ENCODE measurements around the gene ATAD3B. TPM values are rescaled to one million over a fixed set of nuclear protein-coding genes. Genes with fewer than 3 reads are reported as not detected.

Gene ATAD3B
- polyA plus RNA-seq, 1 donor (not counting 4 experiments of a cell fraction or from before 2014, with no cell fraction given) = 20.6 TPM

DNA sequence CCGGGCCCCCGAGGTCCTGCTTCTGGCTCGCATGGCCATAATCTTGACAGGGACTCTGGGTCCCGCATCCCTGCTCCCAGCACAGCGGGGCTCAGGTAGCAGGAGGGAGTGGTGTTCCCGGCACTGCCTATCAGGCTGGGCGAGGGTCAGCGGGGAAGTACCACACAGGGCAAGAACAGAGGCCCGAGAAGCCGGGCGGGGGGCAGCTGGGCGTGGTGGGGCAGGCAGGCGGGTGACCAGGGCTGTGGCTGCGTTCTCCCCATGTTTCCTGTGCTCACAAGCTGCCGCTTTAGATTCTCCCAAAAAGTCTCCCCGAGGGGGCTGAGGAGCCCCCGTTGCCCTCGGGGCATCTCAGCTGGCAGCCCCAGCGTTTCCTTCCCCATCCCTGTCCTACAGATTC, 18.3 kb downstream of the ATAD3B start:
- Histone ChIP-seq H3K79me2 (ENCODE audit: control insufficient read depth, insufficient read depth, low read length) (no peaks in the 10 kb centered on the region), H2AFZ (ENCODE audit: control insufficient read depth, low read length) (no peak overlapping the region), H3K4me3 (ENCODE audit: control insufficient read depth in 2 of 3, extremely low read depth in 1 of 3, insufficient read depth in 2 of 3, low read depth in 1 of 3, low read length in 3 of 3) (no peak overlapping the region), H3K9me3 (ENCODE audit: control insufficient read depth, low read depth, low read length) (no peaks in the 10 kb centered on the region), H3K27ac (ENCODE audit: control insufficient read depth, insufficient read depth, low read length) (no peak overlapping the region), H4K20me1 (ENCODE audit: control insufficient read depth, extremely low read depth, insufficient read depth, low read length) (no peaks in the 10 kb centered on the region), H3K4me1 (ENCODE audit: control insufficient read depth, extremely low read depth, insufficient read depth, low read length) (no peaks in the 10 kb centered on the region), H3K9me1 (ENCODE audit: control insufficient read depth, extremely low read depth, insufficient read depth, low read length) (no peaks in the 10 kb centered on the region), H3K9ac (ENCODE audit: control insufficient read depth, extremely low read depth, insufficient read depth, low read length) (no peak overlapping the region), H3K4me2 (ENCODE audit: control insufficient read depth, extremely low read depth, insufficient read depth, low read depth, low read length) (no peak overlapping the region), H3K36me3 (ENCODE audit: control insufficient read depth in 2 of 2, extremely low read depth in 1 of 2, insufficient read depth in 2 of 2, low read length in 2 of 2) (peaks cover 26 to 44% of the 10 kb centered on the region in 2 experiments), H3K27me3 (ENCODE audit: control insufficient read depth, extremely low read depth, insufficient read depth, low read length) (no peaks in the 10 kb centered on the region)
- no peak for FAIRE-seq
- DNase-seq (ENCODE audit: low read depth, low spot score) = no peak
- dilution Hi-C loops (cut with MboI; ENCODE audit: extremely low pct_ligation_motif_present, low sequenced_read_pairs) = no loop called here
- TF ChIP-seq EZH2 (IDR thresholded peaks at IDR 0.05; ENCODE audit: low read length) = no peak
- TF ChIP-seq, protein P1, sequence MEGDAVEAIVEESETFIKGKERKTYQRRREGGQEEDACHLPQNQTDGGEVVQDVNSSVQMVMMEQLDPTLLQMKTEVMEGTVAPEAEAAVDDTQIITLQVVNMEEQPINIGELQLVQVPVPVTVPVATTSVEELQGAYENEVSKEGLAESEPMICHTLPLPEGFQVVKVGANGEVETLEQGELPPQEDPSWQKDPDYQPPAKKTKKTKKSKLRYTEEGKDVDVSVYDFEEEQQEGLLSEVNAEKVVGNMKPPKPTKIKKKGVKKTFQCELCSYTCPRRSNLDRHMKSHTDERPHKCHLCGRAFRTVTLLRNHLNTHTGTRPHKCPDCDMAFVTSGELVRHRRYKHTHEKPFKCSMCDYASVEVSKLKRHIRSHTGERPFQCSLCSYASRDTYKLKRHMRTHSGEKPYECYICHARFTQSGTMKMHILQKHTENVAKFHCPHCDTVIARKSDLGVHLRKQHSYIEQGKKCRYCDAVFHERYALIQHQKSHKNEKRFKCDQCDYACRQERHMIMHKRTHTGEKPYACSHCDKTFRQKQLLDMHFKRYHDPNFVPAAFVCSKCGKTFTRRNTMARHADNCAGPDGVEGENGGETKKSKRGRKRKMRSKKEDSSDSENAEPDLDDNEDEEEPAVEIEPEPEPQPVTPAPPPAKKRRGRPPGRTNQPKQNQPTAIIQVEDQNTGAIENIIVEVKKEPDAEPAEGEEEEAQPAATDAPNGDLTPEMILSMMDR (optimal IDR thresholded peaks at IDR 0.05 in 1 of 3, IDR thresholded peaks at IDR 0.05 in 1 of 3, conservative IDR thresholded peaks at IDR 0.05 in 1 of 3; ENCODE audit: extremely low read depth in 1 of 3, insufficient read depth in 2 of 3, low read length in 3 of 3) = no peak

DNA sequence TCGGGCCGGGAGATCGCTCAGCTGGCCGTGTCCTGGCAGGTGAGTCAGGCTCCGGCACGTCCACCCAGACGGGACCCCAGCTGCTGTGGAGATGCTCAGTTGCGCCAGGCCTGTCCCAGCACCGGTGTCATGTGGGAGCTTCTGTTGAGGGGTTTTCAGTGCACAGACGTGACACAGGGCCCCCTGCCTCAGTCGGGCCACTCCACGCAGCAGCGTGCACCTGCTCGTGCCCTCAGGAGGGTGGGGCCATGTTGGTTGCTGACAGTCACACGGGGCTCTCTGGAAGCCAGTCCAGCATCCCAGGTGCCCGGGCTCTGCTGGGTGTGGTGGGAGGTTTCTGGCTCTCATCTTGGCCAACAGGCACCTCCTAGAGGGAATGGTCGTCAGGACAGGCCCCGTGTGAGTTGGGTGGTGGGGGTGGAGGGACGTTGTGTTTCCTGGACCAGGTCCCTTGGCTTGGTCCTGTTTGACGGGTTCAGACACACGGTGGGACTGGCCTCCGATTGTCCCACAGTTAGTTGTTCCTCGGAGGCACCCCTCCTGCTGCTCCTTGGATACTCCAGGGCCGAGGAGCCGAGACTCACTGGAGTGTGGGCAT, 19.2 kb downstream of the ATAD3B start:
- FAIRE-seq = no peak
- Histone ChIP-seq H3K4me3 (ENCODE audit: control insufficient read depth in 2 of 3, extremely low read depth in 1 of 3, insufficient read depth in 2 of 3, low read depth in 1 of 3, low read length in 3 of 3) (no peak overlapping the region), H3K27me3 (ENCODE audit: control insufficient read depth, extremely low read depth, insufficient read depth, low read length) (no peaks in the 10 kb centered on the region), H3K36me3 (ENCODE audit: control insufficient read depth in 2 of 2, extremely low read depth in 1 of 2, insufficient read depth in 2 of 2, low read length in 2 of 2) (peaks cover 27 to 46% of the 10 kb centered on the region in 2 experiments), H3K4me2 (ENCODE audit: control insufficient read depth, extremely low read depth, insufficient read depth, low read depth, low read length) (no peak overlapping the region), H3K79me2 (ENCODE audit: control insufficient read depth, insufficient read depth, low read length) (no peaks in the 10 kb centered on the region), H3K9ac (ENCODE audit: control insufficient read depth, extremely low read depth, insufficient read depth, low read length) (no peak overlapping the region), H2AFZ (ENCODE audit: control insufficient read depth, low read length) (no peak overlapping the region), H3K9me1 (ENCODE audit: control insufficient read depth, extremely low read depth, insufficient read depth, low read length) (no peaks in the 10 kb centered on the region), H4K20me1 (ENCODE audit: control insufficient read depth, extremely low read depth, insufficient read depth, low read length) (no peaks in the 10 kb centered on the region), H3K4me1 (ENCODE audit: control insufficient read depth, extremely low read depth, insufficient read depth, low read length) (no peaks in the 10 kb centered on the region), H3K9me3 (ENCODE audit: control insufficient read depth, low read depth, low read length) (no peaks in the 10 kb centered on the region), H3K27ac (ENCODE audit: control insufficient read depth, insufficient read depth, low read length) (no peak overlapping the region)
- TF ChIP-seq, protein P1 (optimal IDR thresholded peaks at IDR 0.05 in 1 of 3, IDR thresholded peaks at IDR 0.05 in 1 of 3, conservative IDR thresholded peaks at IDR 0.05 in 1 of 3; ENCODE audit: extremely low read depth in 1 of 3, insufficient read depth in 2 of 3, low read length in 3 of 3) = no peak
- TF ChIP-seq EZH2 (IDR thresholded peaks at IDR 0.05; ENCODE audit: low read length) = no peak
- dilution Hi-C loops (cut with MboI; ENCODE audit: extremely low pct_ligation_motif_present, low sequenced_read_pairs) = no loop called here
- DNase-seq (ENCODE audit: low read depth, low spot score) = no peak
